K562 (cell line): ENCODE data around the gene RPEL1. TPM values are rescaled to one million over a fixed set of nuclear protein-coding genes. Genes with fewer than 3 reads are reported as not detected.

Experiments used
- ATAC-seq: fragments of 200-7000 bp; cut with Tn5 transposase; 3 replicates; pipeline ENCODE4 v1.9.1; 2020; ENCODE audit warnings: moderate library complexity
- BruUV-seq: library from RNA; stranded (reverse); fragments of 400-500 nt; replicated peaks from 2 replicates; lab custom pipeline; 2021; lab: Mats Ljungman, UMichigan
- CTCF ChIA-PET: fragments of 300-600 bp; formaldehyde crosslinking; extraction: SDS; loops from one replicate; lab custom pipeline; 2021; ENCODE audit warnings: low intra/inter-chr PET ratio; lab: Yijun Ruan, JAX
- POLR2A ChIA-PET: fragments of 300-600, 350-650 bp; sonication (Branson Sonifier 250); formaldehyde crosslinking; extraction: SDS; loops from one replicate; lab custom pipeline; 2021; ENCODE audit warnings: antibody characterized with exemption, inconsistent platforms; lab: Yijun Ruan, JAX
- DNase-seq, 4 experiments: peaks; one replicate each; pipeline versions ENCODE4 v3.0.0 to v3.0.0-alpha.2; 2011 to 2018; ENCODE audit warnings: low spot score in 3 of 4, mixed read lengths in 3 of 4; ENCODE audit errors: extremely low read depth in 1 of 4
- FAIRE-seq: peaks from 2 replicates; lab custom pipeline; 2011; peaks lifted over from hg19 to GRCh38; lab: Jason Lieb, UNC
- H2AFZ ChIP-seq: 2 replicates; pipeline ENCODE4 v1.6.0; 2011; ENCODE audit warnings: low read depth, low read length, control low read depth, inconsistent platforms
- H3K27ac ChIP-seq: fragments of 200-600 bp; 3 replicates; pipeline ENCODE4 v1.8.0; 2011; ENCODE audit warnings: low read depth, mild to moderate bottlenecking, control low read depth, inconsistent platforms, low read length, moderate library complexity, mixed read lengths; ENCODE audit errors: extremely low read depth
- H3K27me3 ChIP-seq, 2 experiments: fragments of 300-600 bp in 1 of 2; 2 replicates in 1 of 2; 3 replicates in 1 of 2; pipeline versions ENCODE4 v1.6.0 to v1.8.0; 2011; ENCODE audit warnings: inconsistent platforms in 2 of 2, low read length in 2 of 2, mild to moderate bottlenecking in 1 of 2, mixed read lengths in 1 of 2, moderate library complexity in 1 of 2; ENCODE audit not compliant: control insufficient read depth in 2 of 2, insufficient read depth in 2 of 2
- H3K36me3 ChIP-seq: fragments of 300-600 bp; 3 replicates; pipeline ENCODE4 v1.8.0; 2011; ENCODE audit warnings: mild to moderate bottlenecking, low read length, inconsistent platforms; ENCODE audit not compliant: control insufficient read depth, insufficient read depth
- H3K4me1 ChIP-seq, 2 experiments: fragments of 200-600 bp in 1 of 2; replicated peaks in 1 of 2; 2 replicates in 1 of 2; 3 replicates in 1 of 2; pipeline versions ENCODE4 v1.5.1 to v1.8.0; 2011; ENCODE audit warnings: inconsistent platforms in 2 of 2, low read length in 2 of 2, mild to moderate bottlenecking in 1 of 2, mixed read lengths in 1 of 2, moderate library complexity in 1 of 2; ENCODE audit not compliant: control insufficient read depth in 2 of 2, insufficient read depth in 2 of 2
- H3K4me2 ChIP-seq: 2 replicates; pipeline ENCODE4 v1.6.1; 2011; ENCODE audit warnings: low read length, control low read depth, inconsistent platforms, mixed read lengths; ENCODE audit not compliant: insufficient read depth
- H3K4me3 ChIP-seq: fragments of 200-600 bp; sonication (generic), shearing (Covaris generic); 2 replicates; pipeline ENCODE4 v1.5.1; 2016; ENCODE audit warnings: control low read depth, inconsistent platforms
- H3K79me2 ChIP-seq: fragments of 200-600 bp; 3 replicates; pipeline ENCODE4 v1.8.0; 2011; ENCODE audit warnings: low read length, inconsistent platforms; ENCODE audit not compliant: control insufficient read depth, insufficient read depth
- H3K9ac ChIP-seq, 2 experiments: 2 replicates each; pipeline versions ENCODE4 v1.6.0 to v1.6.1; 2011; ENCODE audit warnings: low read depth in 2 of 2, low read length in 2 of 2, control low read depth in 1 of 2, inconsistent platforms in 1 of 2, mild to moderate bottlenecking in 1 of 2, mixed read lengths in 1 of 2; ENCODE audit not compliant: insufficient read depth in 1 of 2
- H3K9me1 ChIP-seq: one replicate; pipeline ENCODE4 v1.6.0; 2011; ENCODE audit warnings: inconsistent platforms, mild to moderate bottlenecking, low read length, moderate library complexity; ENCODE audit not compliant: control insufficient read depth, insufficient read depth
- H3K9me3 ChIP-seq: replicated peaks from 2 replicates; pipeline ENCODE4 v1.5.1; 2011; ENCODE audit warnings: low read depth, low read length, inconsistent platforms; ENCODE audit not compliant: control insufficient read depth, insufficient read depth
- H4K20me1 ChIP-seq: replicated peaks from 2 replicates; pipeline ENCODE4 v1.6.1; 2011; ENCODE audit warnings: low read length, inconsistent platforms, mixed read lengths; ENCODE audit not compliant: control insufficient read depth, insufficient read depth
- DIDO1 ChIP-seq: fragments of 450-650 bp; IDR thresholded peaks from 2 replicates; pipeline ENCODE4 v1.6.1; 2016; ENCODE audit warnings: low read depth, missing biosample characterization, missing genetic modification characterization
- HCFC1 ChIP-seq: IDR thresholded peaks from 2 replicates; pipeline ENCODE4 v1.6.1; 2012; ENCODE audit warnings: low read depth, low read length, improper control_type of control experiment
- NR4A1 ChIP-seq, 2 experiments: fragments of 250-450 bp in 1 of 2; fragments of 450-650 bp in 1 of 2; sonication (Bioruptor Pico) in 1 of 2; IDR thresholded peaks; 2 replicates each; pipeline versions ENCODE4 v1.4.0 to v1.6.1; 2016 to 2020; ENCODE audit warnings: mild to moderate bottlenecking in 2 of 2, missing compliant biosample characterization in 1 of 2, missing genetic modification characterization in 1 of 2, moderate library complexity in 1 of 2
- RUNX1 ChIP-seq: sonication (generic); IDR thresholded peaks from 2 replicates; pipeline ENCODE4 v1.6.1; 2016; ENCODE audit warnings: antibody characterized with exemption, low read depth
- SIX5 ChIP-seq, 2 experiments: IDR thresholded peaks; 2 replicates each; pipeline ENCODE4 v1.6.1; 2011; ENCODE audit warnings: low read length in 2 of 2, borderline replicate concordance in 1 of 2, low read depth in 1 of 2, mild to moderate bottlenecking in 1 of 2, moderate library complexity in 1 of 2; ENCODE audit not compliant: insufficient read depth in 1 of 2
- SLC30A9 ChIP-seq: fragments of 250-450 bp; sonication (Bioruptor Pico); IDR thresholded peaks from 2 replicates; pipeline ENCODE4 v1.8.0; 2022; ENCODE audit warnings: mild to moderate bottlenecking, moderate library complexity
- SMAD2 ChIP-seq: fragments of 150-350 bp; IDR thresholded peaks from 2 replicates; pipeline ENCODE4 v1.6.1; 2014; ENCODE audit warnings: low read depth, mild to moderate bottlenecking, low read length
- SRSF7 ChIP-seq: fragments of 200-400 bp; formaldehyde crosslinking; optimal IDR thresholded peaks from 2 replicates; pipeline ENCODE3; 2017; ENCODE audit warnings: mild to moderate bottlenecking, low read depth, low read length
- ZBTB9 ChIP-seq: fragments of 450-650 bp; formaldehyde crosslinking; IDR thresholded peaks from 2 replicates; pipeline ENCODE4 v1.4.0; 2020; ENCODE audit warnings: mild to moderate bottlenecking, moderate library complexity
- ZNF395 ChIP-seq: fragments of 200-800 bp; sonication (Bioruptor generic); IDR thresholded peaks from 2 replicates; pipeline ENCODE4 v1.6.1; 2017; ENCODE audit warnings: missing genetic modification characterization, missing compliant biosample characterization
- ZZZ3 ChIP-seq: fragments of 450-650 bp; IDR thresholded peaks from 2 replicates; pipeline ENCODE4 v1.6.1; 2016; ENCODE audit warnings: antibody characterized with exemption, mild to moderate bottlenecking, moderate library complexity
- WGBS: fragments of 100-300 bp; shearing (Covaris generic); methylation state at CpG from one replicate; pipeline ENCODE4 v1.1.6; 2016; ENCODE audit warnings: low coverage, mixed read lengths; ENCODE audit not compliant: insufficient coverage; ENCODE audit errors: missing lambda C conversion rate; 5-methylcytosine and 5-hydroxymethylcytosine counted together
- in situ Hi-C: fragments of 300-500 bp; cut with MboI; formaldehyde crosslinking; loops from 4 replicates; pipeline ENCODE4 v1.15.0; 2018; ENCODE audit warnings: inconsistent platforms, mixed read lengths
- intact Hi-C: fragments of 100-400 bp; cut with micrococcal nuclease; formaldehyde crosslinking; loops from 2 replicates; pipeline ENCODE4 v1.14.2; 2022
- polyA plus RNA-seq, 8 experiments: library from polyadenylated mRNA; depleted of rRNA in 4 of 8; stranded (reverse) in 5 of 8; unstranded in 3 of 8; fragments of >200 nt; fragmentation: Nextera tagmentation in 2 of 8; fragmentation: Illumina TruSeq in 1 of 8; extraction: Ambion mirVana in 2 of 8; extraction: Trizol in 1 of 8; gene quantifications; 2 replicates each; pipeline versions ENCODE4 v1.2.1 to v1.2.3, GENCODE V29; 2011 to 2014; ENCODE audit warnings: inconsistent platforms in 1 of 8, missing spikeins in 1 of 8
- total RNA-seq, 7 experiments: library from RNA; depleted of rRNA in 6 of 7; stranded (reverse); fragments of >200 nt in 6 of 7; fragmentation: Illumina TruSeq in 2 of 7; extraction: Trizol in 2 of 7; gene quantifications; 2 replicates each; pipeline versions ENCODE4 v1.2.1 to v1.2.3, GENCODE V29; 2011 to 2021; ENCODE audit warnings: low replicate concordance in 1 of 7
- TF ChIP-seq, protein P1 (sequence below): fragments of 150-350 bp; conservative IDR thresholded peaks from 2 replicates; pipeline ENCODE4 v1.6.1; 2014; ENCODE audit warnings: low read length
- TF ChIP-seq, protein P2 (sequence below): fragments of 250-450 bp; sonication (Bioruptor Pico); IDR thresholded peaks from 2 replicates; pipeline ENCODE4 v1.5.0; 2021
- TF ChIP-seq, protein P3 (sequence below): sonication (generic); formaldehyde crosslinking; IDR thresholded peaks from 2 replicates; pipeline ENCODE4 v1.8.0; 2022; ENCODE audit warnings: mild to moderate bottlenecking, missing genetic modification reagents

Gene RPEL1
- total and polyA plus RNA-seq, 9 of the 15 experiments (the other 6 are each of a cell fraction or from before 2014, with no cell fraction given), result 0.04 to 0.15 (median 0.07) TPM; not detected in 4

- Histone ChIP-seq H3K4me1 (no peaks in the 10 kb centered on the region; a peak in 1 of 5 replicates), H3K79me2 (no peaks in the 10 kb centered on the region), H3K9ac (no peak overlapping the region), H3K4me3 (no peak overlapping the region), H4K20me1 (no peaks in the 10 kb centered on the region; the same call in 1 of the 2 replicates), H3K9me1 (no peaks in the 10 kb centered on the region), H2AFZ (no peak overlapping the region), H3K27me3 (peaks cover 0 to 8% of the 10 kb centered on the region in 2 experiments; a peak in 1 of 5 replicates), H3K4me2 (no peak overlapping the region), H3K36me3 (no peaks in the 10 kb centered on the region), H3K27ac (no peak overlapping the region), H3K9me3 (no peaks in the 10 kb centered on the region)
- ChIA-PET POLR2A (interaction anchor here (0.9 kb wide), 1 partner anchor 11 kb away, joined by 3 read pairs; no protein-coding TSS in a partner anchor), CTCF (no interaction called here)
- intact Hi-C loops (no loop called here), in situ Hi-C loops (no loop called here)
- FAIRE-seq, result no peak
- 13% methylated on average over 14 of the region's 21 CpGs for WGBS
- DNase-seq, result no peak
- ATAC-seq, result no peak
- no TSS peak for BruUV-seq
- TF ChIP-seq RUNX1 (no peak), ZZZ3 (no peak), ZNF395 (CRISPR knock-in tag) (no peak), NR4A1 (CRISPR knock-in tag; IDR thresholded peaks at IDR 0.05) (no peak), NR4A1 (tag; IDR thresholded peaks at IDR 0.05) (no peak), DIDO1 (tag) (no peak), SMAD2 (no peak), SIX5 (IDR thresholded peaks at IDR 0.05; ENCODE audit: borderline replicate concordance in 1 of 2, insufficient read depth in 1 of 2, low read depth in 1 of 2, low read length in 2 of 2) (no peak), HCFC1 (no peak), SRSF7 (no peak), ZBTB9 (CRISPR knock-in tag) (no peak), SLC30A9 (CRISPR knock-in tag) (no peak)
- TF ChIP-seq, protein P1, sequence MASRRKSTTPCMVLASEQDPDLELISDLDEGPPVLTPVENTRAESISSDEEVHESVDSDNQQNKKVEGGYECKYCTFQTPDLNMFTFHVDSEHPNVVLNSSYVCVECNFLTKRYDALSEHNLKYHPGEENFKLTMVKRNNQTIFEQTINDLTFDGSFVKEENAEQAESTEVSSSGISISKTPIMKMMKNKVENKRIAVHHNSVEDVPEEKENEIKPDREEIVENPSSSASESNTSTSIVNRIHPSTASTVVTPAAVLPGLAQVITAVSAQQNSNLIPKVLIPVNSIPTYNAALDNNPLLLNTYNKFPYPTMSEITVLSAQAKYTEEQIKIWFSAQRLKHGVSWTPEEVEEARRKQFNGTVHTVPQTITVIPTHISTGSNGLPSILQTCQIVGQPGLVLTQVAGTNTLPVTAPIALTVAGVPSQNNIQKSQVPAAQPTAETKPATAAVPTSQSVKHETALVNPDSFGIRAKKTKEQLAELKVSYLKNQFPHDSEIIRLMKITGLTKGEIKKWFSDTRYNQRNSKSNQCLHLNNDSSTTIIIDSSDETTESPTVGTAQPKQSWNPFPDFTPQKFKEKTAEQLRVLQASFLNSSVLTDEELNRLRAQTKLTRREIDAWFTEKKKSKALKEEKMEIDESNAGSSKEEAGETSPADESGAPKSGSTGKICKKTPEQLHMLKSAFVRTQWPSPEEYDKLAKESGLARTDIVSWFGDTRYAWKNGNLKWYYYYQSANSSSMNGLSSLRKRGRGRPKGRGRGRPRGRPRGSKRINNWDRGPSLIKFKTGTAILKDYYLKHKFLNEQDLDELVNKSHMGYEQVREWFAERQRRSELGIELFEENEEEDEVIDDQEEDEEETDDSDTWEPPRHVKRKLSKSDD, result no peak
- TF ChIP-seq, protein P2, sequence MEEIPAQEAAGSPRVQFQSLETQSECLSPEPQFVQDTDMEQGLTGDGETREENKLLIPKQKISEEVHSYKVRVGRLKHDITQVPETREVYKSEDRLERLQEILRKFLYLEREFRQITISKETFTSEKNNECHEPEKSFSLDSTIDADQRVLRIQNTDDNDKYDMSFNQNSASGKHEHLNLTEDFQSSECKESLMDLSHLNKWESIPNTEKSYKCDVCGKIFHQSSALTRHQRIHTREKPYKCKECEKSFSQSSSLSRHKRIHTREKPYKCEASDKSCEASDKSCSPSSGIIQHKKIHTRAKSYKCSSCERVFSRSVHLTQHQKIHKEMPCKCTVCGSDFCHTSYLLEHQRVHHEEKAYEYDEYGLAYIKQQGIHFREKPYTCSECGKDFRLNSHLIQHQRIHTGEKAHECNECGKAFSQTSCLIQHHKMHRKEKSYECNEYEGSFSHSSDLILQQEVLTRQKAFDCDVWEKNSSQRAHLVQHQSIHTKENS (CRISPR knock-in tag), result no peak
- TF ChIP-seq, protein P3, sequence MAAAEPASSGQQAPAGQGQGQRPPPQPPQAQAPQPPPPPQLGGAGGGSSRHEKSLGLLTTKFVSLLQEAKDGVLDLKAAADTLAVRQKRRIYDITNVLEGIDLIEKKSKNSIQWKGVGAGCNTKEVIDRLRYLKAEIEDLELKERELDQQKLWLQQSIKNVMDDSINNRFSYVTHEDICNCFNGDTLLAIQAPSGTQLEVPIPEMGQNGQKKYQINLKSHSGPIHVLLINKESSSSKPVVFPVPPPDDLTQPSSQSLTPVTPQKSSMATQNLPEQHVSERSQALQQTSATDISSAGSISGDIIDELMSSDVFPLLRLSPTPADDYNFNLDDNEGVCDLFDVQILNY (CRISPR knock-in tag), result no peak
Measured at GRCh38 chr10:103276251-103276895, 30.7 kb downstream of the RPEL1 start.
